GM21529 (cell line): ENCODE results near the gene COQ5.

Experiments used
- ATAC-seq: cut with Tn5 transposase; IDR thresholded peaks from one replicate; pipeline ENCODE4 v1.9.1; 2021; ENCODE audit not compliant: unreplicated experiment

COQ5 gene

DNA sequence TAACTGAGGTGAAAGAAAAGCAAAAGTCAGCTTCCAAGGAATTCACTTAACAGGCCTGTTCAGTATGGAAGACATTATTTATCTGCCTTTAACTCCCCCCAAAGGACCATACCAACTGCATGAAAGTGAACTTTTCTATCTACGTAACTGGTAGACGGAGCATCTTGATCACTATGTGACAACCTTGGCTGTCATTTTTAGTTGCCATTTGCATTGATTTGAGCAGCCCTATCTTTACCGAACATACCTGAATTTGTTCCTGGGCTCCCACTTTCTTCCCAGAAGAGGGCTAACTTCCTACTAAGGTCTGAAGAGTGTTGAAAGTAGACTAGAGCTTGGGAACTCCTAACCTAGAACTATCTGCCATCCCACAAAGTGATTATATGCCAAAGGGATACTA is 68.8 kb downstream of the COQ5 start:
- ATAC-seq = no peak

DNA sequence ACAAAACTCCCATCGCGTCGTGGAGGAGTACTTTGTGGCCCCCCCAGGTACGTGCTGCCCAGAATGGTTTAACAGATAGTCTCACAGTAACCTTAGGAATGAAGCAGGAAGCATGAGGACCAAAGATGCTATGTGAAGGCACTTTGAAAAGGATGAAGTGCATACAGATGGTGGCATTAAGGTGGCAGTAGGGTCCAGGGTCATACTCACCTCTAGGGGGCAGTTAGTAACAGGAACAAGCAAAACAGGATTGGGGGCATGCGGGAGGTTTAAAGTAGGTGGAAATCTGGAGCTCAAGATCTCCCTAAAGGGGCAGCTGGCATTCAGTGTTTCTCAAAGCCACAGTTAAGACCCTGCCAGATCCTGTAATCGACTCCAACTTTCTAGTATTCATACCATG is 71.8 kb downstream of the COQ5 start:
- ATAC-seq = no peak

DNA sequence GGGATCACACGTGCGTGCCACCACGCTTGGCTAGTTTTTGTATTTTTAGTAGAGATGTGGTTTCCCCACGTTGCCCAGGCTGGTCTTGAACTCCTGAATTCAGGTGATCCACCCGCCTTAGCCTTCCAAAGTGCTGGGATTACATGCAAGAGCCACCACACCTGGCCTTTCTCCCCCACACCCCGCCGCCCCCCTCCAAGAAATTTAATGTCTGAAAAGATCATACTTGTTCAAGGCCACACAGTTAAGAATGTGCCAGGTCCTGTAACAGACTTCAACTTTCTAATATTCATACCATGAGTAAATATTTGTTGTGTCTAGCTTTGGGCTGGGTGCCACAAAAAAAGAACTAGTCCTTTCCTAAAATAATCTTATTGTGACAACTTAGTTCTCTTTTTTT is 73.7 kb downstream of the COQ5 start:
- no peak for ATAC-seq

DNA sequence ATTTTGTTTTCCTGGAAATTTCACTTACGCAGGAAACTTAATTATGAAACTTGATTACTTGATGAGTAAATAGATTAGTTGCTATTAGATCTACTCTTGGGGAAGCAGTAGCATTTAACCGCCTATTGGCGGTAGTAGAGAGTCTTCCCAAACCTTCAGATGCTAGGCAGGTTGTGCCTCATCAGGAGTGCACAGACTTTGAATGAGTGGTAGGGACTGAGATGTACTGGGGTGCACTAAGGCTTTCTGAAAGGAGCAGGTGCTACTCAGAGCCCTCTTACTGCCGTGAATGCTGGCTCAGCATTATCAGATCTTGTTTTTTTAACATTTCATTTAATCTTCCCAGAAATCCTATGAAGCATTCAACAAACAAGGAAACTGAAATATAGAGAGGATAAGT is 75.0 kb downstream of the COQ5 start:
- ATAC-seq = peak; percentile 72
